ENCODE data around the gene GEMIN4. TPM values are rescaled to one million over a fixed set of nuclear protein-coding genes. Genes with fewer than 3 reads are reported as not detected.

GEMIN4 gene
- total RNA-seq, 6 experiments from 2014 or later = 21.0 to 27.7 (median 21.7) TPM

GRCh38 chr17:746783-747629 is 5.1 kb downstream of the GEMIN4 start:
- Mint-ChIP-seq H3K9me3 (peaks cover 14% of the 10 kb centered on the region), H3K36me3 (ENCODE audit: low read depth) (peaks cover 37% of the 10 kb centered on the region), H3K4me1 (ENCODE audit: low read depth) (peaks cover 17% of the 10 kb centered on the region), H3K27ac (no peak overlapping the region), H3K27me3 (ENCODE audit: insufficient read depth) (peaks cover 6% of the 10 kb centered on the region; the same call in 1 of the 2 replicates), H3K4me3 (no peak overlapping the region)
- no peak for DNase-seq
- no peak for TF ChIP-seq CTCF (IDR thresholded peaks at IDR 0.05)

- peaks cover 45% of the 10 kb centered on the region for H3K36me3 Mint-ChIP-seq (ENCODE audit: low read depth)
- DNase-seq = no peak
- no peak overlapping the region for H3K4me3 Mint-ChIP-seq
- H3K27ac Mint-ChIP-seq = no peak overlapping the region
- H3K27me3 Mint-ChIP-seq (ENCODE audit: insufficient read depth) = peaks cover 6% of the 10 kb centered on the region; the same call in 1 of the 2 replicates
- peaks cover 14% of the 10 kb centered on the region for H3K9me3 Mint-ChIP-seq
- peaks cover 12% of the 10 kb centered on the region for H3K4me1 Mint-ChIP-seq (ENCODE audit: low read depth)
- no peak for TF ChIP-seq CTCF (IDR thresholded peaks at IDR 0.05)
Measured at GRCh38 chr17:746181-746580, 5.9 kb downstream of the GEMIN4 start.

GRCh38 chr17:745406-745805 is 6.7 kb downstream of the GEMIN4 start:
- Mint-ChIP-seq H3K27ac (no peak overlapping the region), H3K27me3 (ENCODE audit: insufficient read depth) (peaks cover 6% of the 10 kb centered on the region; the same call in 1 of the 2 replicates), H3K4me3 (no peak overlapping the region), H3K4me1 (ENCODE audit: low read depth) (peaks cover 4% of the 10 kb centered on the region), H3K9me3 (peaks cover 14% of the 10 kb centered on the region), H3K36me3 (ENCODE audit: low read depth) (peaks cover 51% of the 10 kb centered on the region)
- DNase-seq = no peak
- no peak for TF ChIP-seq CTCF (IDR thresholded peaks at IDR 0.05)

GRCh38 chr17:744937-745336 is 7.1 kb downstream of the GEMIN4 start:
- Mint-ChIP-seq H3K4me1 (ENCODE audit: low read depth) (no peaks in the 10 kb centered on the region; the same call in none of the 2 replicates), H3K27me3 (ENCODE audit: insufficient read depth) (peaks cover 6% of the 10 kb centered on the region; the same call in 1 of the 2 replicates), H3K36me3 (ENCODE audit: low read depth) (peaks cover 50% of the 10 kb centered on the region), H3K4me3 (no peak overlapping the region), H3K27ac (no peak overlapping the region), H3K9me3 (peaks cover 14% of the 10 kb centered on the region)
- no peak for DNase-seq
- no peak for TF ChIP-seq CTCF (IDR thresholded peaks at IDR 0.05)

- Mint-ChIP-seq H3K27me3 (ENCODE audit: insufficient read depth) (no peaks in the 10 kb centered on the region), H3K9me3 (peaks cover 3% of the 10 kb centered on the region), H3K4me3 (no peak overlapping the region), H3K27ac (no peak overlapping the region), H3K4me1 (ENCODE audit: low read depth) (no peaks in the 10 kb centered on the region), H3K36me3 (ENCODE audit: low read depth) (peaks cover 42% of the 10 kb centered on the region)
- no peak for TF ChIP-seq CTCF (IDR thresholded peaks at IDR 0.05)
- no peak for DNase-seq
Measured at GRCh38 chr17:743139-743538, 8.9 kb downstream of the GEMIN4 start.

All from HFFc6 (cell line).